GM12864 (cell line): ENCODE measurements around the gene FRMD1.

Experiments
- DNase-seq: peaks from one replicate; pipeline ENCODE4 v3.0.0-alpha.2; 2011; ENCODE audit warnings: low read depth
- H3K4me3 ChIP-seq: 2 replicates; pipeline ENCODE4 v1.5.1; 2011; ENCODE audit warnings: mild to moderate bottlenecking, low read depth, low read length, control low read depth
- TF ChIP-seq, protein P1 (sequence below): IDR thresholded peaks from 2 replicates; pipeline ENCODE4 v1.5.1; 2011; ENCODE audit warnings: low read depth, mild to moderate bottlenecking, moderate library complexity, low read length, control low read depth, inconsistent platforms; ENCODE audit errors: missing control alignments

FRMD1 gene

DNA sequence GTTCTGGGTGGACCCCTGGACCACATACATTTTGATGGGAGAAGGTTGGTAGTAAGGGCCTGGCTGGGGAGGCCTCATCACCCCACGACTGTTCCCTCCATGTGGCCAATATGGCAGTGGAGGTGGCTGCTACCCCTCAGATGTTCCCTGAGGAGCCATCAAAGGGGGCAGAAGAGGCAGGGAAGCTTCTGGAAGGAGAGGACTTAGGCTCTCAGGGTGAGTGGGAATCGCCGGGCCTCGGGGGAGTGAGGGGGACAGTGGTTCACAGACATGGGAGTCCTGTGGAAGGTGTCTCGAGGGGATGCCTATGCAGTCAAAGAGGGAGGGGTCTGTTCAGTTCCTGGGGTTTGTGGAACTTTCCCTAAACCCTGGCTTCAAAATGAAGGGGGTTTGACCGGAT is 32.9 kb upstream of the FRMD1 start:
- TF ChIP-seq, protein P1, sequence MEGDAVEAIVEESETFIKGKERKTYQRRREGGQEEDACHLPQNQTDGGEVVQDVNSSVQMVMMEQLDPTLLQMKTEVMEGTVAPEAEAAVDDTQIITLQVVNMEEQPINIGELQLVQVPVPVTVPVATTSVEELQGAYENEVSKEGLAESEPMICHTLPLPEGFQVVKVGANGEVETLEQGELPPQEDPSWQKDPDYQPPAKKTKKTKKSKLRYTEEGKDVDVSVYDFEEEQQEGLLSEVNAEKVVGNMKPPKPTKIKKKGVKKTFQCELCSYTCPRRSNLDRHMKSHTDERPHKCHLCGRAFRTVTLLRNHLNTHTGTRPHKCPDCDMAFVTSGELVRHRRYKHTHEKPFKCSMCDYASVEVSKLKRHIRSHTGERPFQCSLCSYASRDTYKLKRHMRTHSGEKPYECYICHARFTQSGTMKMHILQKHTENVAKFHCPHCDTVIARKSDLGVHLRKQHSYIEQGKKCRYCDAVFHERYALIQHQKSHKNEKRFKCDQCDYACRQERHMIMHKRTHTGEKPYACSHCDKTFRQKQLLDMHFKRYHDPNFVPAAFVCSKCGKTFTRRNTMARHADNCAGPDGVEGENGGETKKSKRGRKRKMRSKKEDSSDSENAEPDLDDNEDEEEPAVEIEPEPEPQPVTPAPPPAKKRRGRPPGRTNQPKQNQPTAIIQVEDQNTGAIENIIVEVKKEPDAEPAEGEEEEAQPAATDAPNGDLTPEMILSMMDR, result no peak
- H3K4me3 ChIP-seq, result no peak overlapping the region
- DNase-seq, result no peak

DNA sequence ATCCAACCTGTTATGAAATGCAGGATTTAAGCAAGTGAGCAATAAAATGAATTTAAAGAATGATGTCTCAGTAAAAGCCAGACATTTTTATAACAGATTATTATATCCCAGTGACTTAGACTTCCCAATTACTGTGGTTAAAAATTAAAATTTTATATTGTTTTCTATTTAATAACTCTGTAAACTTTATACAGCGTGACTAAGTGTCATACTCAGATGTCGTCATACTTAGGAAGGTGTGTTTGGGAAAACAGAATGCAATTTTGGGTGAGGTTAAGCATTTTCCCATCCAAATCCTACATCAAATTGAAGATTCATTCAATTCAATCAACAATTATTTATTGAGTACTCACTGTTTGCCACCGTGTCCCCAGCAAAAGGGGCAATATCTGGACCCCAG is 31.4 kb upstream of the FRMD1 start:
- TF ChIP-seq, protein P1, result no peak
- no peak for DNase-seq
- no peak overlapping the region for H3K4me3 ChIP-seq

DNA sequence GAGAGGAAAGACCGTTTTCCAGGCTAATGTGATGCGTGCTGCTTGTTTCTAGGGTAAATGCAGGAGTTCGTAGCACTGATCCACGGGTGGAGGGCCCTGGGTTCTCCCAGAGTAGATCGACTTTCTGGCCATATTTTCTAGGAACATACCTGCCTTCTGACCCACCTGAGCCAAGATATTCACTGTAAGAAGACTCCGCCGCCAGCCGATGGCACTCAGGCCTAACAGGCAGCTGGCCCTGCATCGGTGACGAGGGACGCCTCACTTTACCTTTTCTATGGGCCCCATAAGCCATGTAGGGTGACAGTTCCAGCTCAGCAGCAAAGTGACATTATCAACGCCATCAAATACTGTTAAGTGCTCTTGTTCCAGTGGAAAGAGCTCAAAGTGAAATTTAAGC is 30.2 kb upstream of the FRMD1 start:
- no peak for DNase-seq
- no peak overlapping the region for H3K4me3 ChIP-seq
- TF ChIP-seq, protein P1, result no peak

DNA sequence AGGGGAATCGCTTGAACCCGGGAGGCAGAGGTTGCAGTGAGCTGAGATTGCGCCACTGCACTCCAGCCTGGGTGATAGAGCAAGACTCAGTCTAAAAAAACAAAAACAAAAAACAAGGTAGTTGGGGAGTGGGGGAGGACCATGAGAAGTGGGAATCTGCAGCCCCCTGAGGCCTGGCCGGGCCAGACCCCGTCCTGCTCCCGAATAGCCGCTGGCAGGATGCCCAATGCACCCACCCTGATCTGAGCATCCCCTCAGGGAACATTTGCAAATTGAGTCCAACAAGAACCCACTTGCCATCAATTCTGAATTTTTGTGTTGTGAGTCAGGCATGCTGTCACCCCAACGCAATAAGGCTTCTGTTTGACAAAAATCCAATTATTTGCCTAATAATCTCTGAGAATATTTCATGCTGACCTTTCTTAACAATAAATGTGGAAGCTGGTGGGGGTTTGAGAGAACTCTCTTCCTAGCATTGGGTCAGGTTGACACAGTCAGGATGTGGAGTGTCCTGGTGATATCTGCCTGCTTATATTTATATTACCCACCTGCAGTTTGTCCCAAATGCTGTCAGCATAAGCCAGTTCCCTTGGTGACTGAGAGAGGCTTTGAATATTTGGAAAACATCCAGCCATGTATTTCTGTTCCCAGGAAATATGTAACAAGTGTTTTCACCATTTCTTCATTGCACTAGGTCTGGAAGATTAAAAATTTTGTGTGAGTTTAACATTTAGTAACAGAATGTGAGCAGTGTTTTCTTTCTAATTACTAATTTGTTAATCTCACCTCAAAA is 28.4 kb upstream of the FRMD1 start:
- no peak for DNase-seq
- TF ChIP-seq, protein P1, result no peak
- no peak overlapping the region for H3K4me3 ChIP-seq

DNA sequence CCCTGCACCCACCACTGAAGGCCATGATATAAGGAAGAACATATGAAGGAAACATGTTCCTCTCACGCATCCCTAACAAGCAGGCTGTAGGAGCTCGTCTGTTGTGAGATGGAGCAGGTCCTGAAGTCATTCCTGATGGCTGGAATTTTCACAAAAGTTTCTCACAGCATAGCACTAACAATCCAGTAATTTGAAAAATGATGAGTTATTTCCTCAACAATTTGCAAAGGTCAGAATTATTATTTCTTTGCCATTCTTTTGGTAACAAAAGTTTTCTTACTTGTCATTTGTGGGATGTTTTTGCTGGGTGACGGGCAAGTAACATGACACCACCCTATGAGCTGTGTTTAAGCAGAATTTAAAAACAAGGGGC is 27.6 kb upstream of the FRMD1 start:
- no peak for DNase-seq
- TF ChIP-seq, protein P1, result no peak
- H3K4me3 ChIP-seq, result no peak overlapping the region

DNA sequence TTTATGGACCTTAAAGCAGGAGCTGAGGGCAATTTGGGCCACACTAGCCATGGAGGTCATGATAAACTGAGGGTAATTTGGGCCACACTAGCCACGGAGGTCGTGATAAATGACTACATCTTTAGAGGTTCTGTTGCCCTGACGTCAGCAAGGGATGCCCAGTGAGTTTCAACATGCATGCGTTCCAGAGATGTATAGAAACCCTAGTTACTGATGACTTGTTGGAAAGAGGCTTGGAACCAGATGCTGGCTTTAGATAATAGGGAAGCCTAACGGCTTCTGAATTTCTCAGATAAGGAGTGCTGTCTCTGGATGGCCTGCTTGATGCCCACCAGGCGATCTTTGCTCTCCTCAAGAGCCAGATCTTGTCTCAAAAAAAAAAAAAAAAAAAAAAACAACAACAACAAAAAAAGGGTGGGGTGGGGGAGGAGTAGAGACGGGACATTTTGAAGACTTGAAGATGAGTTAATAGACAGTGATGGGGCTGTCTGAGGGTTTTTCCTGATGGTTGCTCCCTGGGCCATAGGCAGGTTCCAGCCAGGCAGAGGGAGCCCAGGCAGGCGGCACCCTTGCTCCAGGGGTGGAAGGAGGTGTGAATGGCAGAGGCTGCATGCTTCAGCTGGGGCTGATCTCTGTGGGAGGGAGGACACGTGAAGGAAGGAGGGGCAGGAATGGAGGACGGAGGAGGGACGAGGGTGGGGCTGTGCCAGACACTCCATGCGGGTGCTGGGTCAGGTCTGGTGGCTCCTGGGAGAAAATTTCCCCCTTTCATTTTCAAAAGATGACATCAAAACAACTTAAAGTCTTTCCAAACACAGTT is 27.0 kb upstream of the FRMD1 start:
- TF ChIP-seq, protein P1, result no peak
- H3K4me3 ChIP-seq, result no peak overlapping the region
- DNase-seq, result no peak
